HepG2 (cell line): ENCODE measurements around the gene EIF4G2. TPM values are rescaled to one million over a fixed set of nuclear protein-coding genes. Genes with fewer than 3 reads are reported as not detected.

ENCODE experiments used
- BHLHE40 ChIP-seq: IDR thresholded peaks from 2 replicates; pipeline ENCODE4 v1.6.1; 2011; ENCODE audit warnings: low read length, improper control_type of control experiment
- DNMT3B ChIP-seq: conservative IDR thresholded peaks from 2 replicates; pipeline ENCODE4 v1.6.1; 2016; ENCODE audit warnings: missing biosample characterization, control low read depth
- DPF2 ChIP-seq: sonication (generic); formaldehyde crosslinking; IDR thresholded peaks from 2 replicates; pipeline ENCODE4 v1.4.0; 2020; ENCODE audit warnings: mild to moderate bottlenecking, low read depth, missing genetic modification reagents, borderline replicate concordance
- ESRRA ChIP-seq: sonication (generic); formaldehyde crosslinking; IDR thresholded peaks from 2 replicates; pipeline ENCODE4 v1.5.1; 2020; ENCODE audit warnings: mild to moderate bottlenecking, low read depth, missing genetic modification reagents
- ETS1 ChIP-seq: sonication (generic); formaldehyde crosslinking; IDR thresholded peaks from 2 replicates; pipeline ENCODE4 v1.4.0; 2020; ENCODE audit warnings: missing genetic modification reagents
- HES4 ChIP-seq: sonication (generic); formaldehyde crosslinking; IDR thresholded peaks from 2 replicates; pipeline ENCODE4 v1.9.0; 2021; ENCODE audit warnings: mild to moderate bottlenecking, missing genetic modification reagents, borderline replicate concordance
- HNRNPUL1 ChIP-seq: fragments of 200-400 bp; formaldehyde crosslinking; IDR thresholded peaks from 2 replicates; pipeline ENCODE4 v1.6.1; 2017; ENCODE audit warnings: low read depth, mild to moderate bottlenecking, low read length, moderate library complexity
- JUND ChIP-seq: sonication (generic); formaldehyde crosslinking; IDR thresholded peaks from 2 replicates; pipeline ENCODE4 v1.8.0; 2022; ENCODE audit warnings: mild to moderate bottlenecking, missing genetic modification reagents
- LCORL ChIP-seq, 2 experiments: fragments of 450-650 bp in 1 of 2; sonication (generic) in 1 of 2; formaldehyde crosslinking in 1 of 2; IDR thresholded peaks; 2 replicates each; pipeline versions ENCODE4 v1.5.0 to v1.6.1; 2017 to 2020; ENCODE audit warnings: antibody characterized with exemption in 1 of 2, missing genetic modification reagents in 1 of 2
- MAZ ChIP-seq, 2 experiments: sonication (generic) in 1 of 2; formaldehyde crosslinking in 1 of 2; IDR thresholded peaks; 2 replicates each; pipeline versions ENCODE4 v1.5.0 to v1.6.1; 2012 to 2020; ENCODE audit warnings: low read depth in 2 of 2, mild to moderate bottlenecking in 2 of 2, borderline replicate concordance in 1 of 2, improper control_type of control experiment in 1 of 2, low read length in 1 of 2, missing genetic modification reagents in 1 of 2, moderate library complexity in 1 of 2
- NR2F2 ChIP-seq: IDR thresholded peaks from 2 replicates; pipeline ENCODE4 v1.6.1; 2012; ENCODE audit warnings: low read depth, inconsistent platforms, borderline replicate concordance
- PHF5A ChIP-seq: IDR thresholded peaks from one replicate; pipeline ENCODE4 v1.6.1; 2018; ENCODE audit warnings: low read depth, missing genetic modification reagents; ENCODE audit not compliant: unreplicated experiment
- TCF12 ChIP-seq, 2 experiments: fragments of 450-650 bp in 1 of 2; sonication (generic) in 1 of 2; formaldehyde crosslinking in 1 of 2; IDR thresholded peaks; 2 replicates each; pipeline versions ENCODE4 v1.6.1 to v1.8.0; 2017 to 2022; ENCODE audit warnings: antibody characterized with exemption in 1 of 2, mild to moderate bottlenecking in 1 of 2, missing genetic modification reagents in 1 of 2, moderate library complexity in 1 of 2
- ZFP36 ChIP-seq: fragments of 150-350 bp; IDR thresholded peaks from 2 replicates; pipeline ENCODE4 v1.6.1; 2018; ENCODE audit warnings: borderline replicate concordance, low read length, low read depth; ENCODE audit not compliant: partially characterized antibody
- ZNF343 ChIP-seq: sonication (generic); formaldehyde crosslinking; IDR thresholded peaks from 2 replicates; pipeline ENCODE4 v1.4.0; 2020; ENCODE audit warnings: mild to moderate bottlenecking, missing genetic modification reagents
- ZNF362 ChIP-seq: sonication (generic); formaldehyde crosslinking; IDR thresholded peaks from 2 replicates; pipeline ENCODE4 v1.4.0; 2020; ENCODE audit warnings: missing genetic modification reagents, mild to moderate bottlenecking, borderline replicate concordance
- ZNF501 ChIP-seq: sonication (generic); formaldehyde crosslinking; IDR thresholded peaks from 2 replicates; pipeline ENCODE4 v1.5.1; 2020; ENCODE audit warnings: mild to moderate bottlenecking, moderate library complexity, missing genetic modification reagents
- ZNF543 ChIP-seq: sonication (generic); formaldehyde crosslinking; IDR thresholded peaks from 2 replicates; pipeline ENCODE4 v1.4.0; 2020; ENCODE audit warnings: mild to moderate bottlenecking, missing genetic modification reagents
- ZNF547 ChIP-seq: sonication (generic); formaldehyde crosslinking; IDR thresholded peaks from 2 replicates; pipeline ENCODE4 v1.5.1; 2020; ENCODE audit warnings: mild to moderate bottlenecking, missing genetic modification reagents
- ZNF609 ChIP-seq: sonication (generic); formaldehyde crosslinking; IDR thresholded peaks from 2 replicates; pipeline ENCODE4 v1.4.0; 2020; ENCODE audit warnings: mild to moderate bottlenecking, missing genetic modification reagents, borderline replicate concordance
- ZNF614 ChIP-seq: IDR thresholded peaks from 2 replicates; pipeline ENCODE4 v1.6.1; 2018; ENCODE audit warnings: missing biosample characterization, missing genetic modification reagents, inconsistent platforms, borderline replicate concordance
- ZNF879 ChIP-seq: sonication (generic); formaldehyde crosslinking; IDR thresholded peaks from 2 replicates; pipeline ENCODE4 v1.8.1; 2023; ENCODE audit warnings: missing genetic modification reagents
- polyA plus RNA-seq, 8 experiments: library from polyadenylated mRNA; depleted of rRNA in 3 of 8; stranded (reverse) in 7 of 8; unstranded in 1 of 8; fragments of >200 nt; fragmentation: Illumina TruSeq in 4 of 8; extraction: Trizol in 4 of 8; gene quantifications; 2 replicates each; pipeline versions ENCODE4 v1.2.1 to v1.2.3, GENCODE V29; 2011 to 2016; ENCODE audit warnings: low read depth in 4 of 8, missing spikeins in 1 of 8, mixed read lengths in 1 of 8; ENCODE audit not compliant: insufficient read depth in 1 of 8
- total RNA-seq, 5 experiments: library from RNA; depleted of rRNA; stranded (reverse); fragments of >200 nt; fragmentation: Illumina TruSeq; extraction: Trizol; gene quantifications; 2 replicates each; pipeline ENCODE4 v1.2.3, GENCODE V29; 2016; ENCODE audit warnings: low read depth in 1 of 5

The EIF4G2 gene
- total and polyA plus RNA-seq, 2 of the 13 experiments (the other 11 are each of a cell fraction or from before 2014, with no cell fraction given) = 362 to 546 TPM

GRCh38 chr11:10792385-10793068 lies 16.2 kb downstream of the EIF4G2 start (continued):
- TF ChIP-seq ZNF609 (CRISPR knock-in tag) = no peak; the same call in 1 of the 2 replicates
- TF ChIP-seq ZFP36 = no peak
- TF ChIP-seq NR2F2 = no peak
- no peak for TF ChIP-seq HES4
- TF ChIP-seq TCF12 (IDR thresholded peaks at IDR 0.05) = no peak
- TF ChIP-seq TCF12 (CRISPR knock-in tag; IDR thresholded peaks at IDR 0.05) = no peak
- no peak for TF ChIP-seq HNRNPUL1
- peak; percentile 37; the same call in 1 of the 2 replicates for TF ChIP-seq ZNF614
- no peak for TF ChIP-seq LCORL (IDR thresholded peaks at IDR 0.05)
- peak; percentile 78 for TF ChIP-seq LCORL (CRISPR knock-in tag; IDR thresholded peaks at IDR 0.05)
- TF ChIP-seq ETS1 (CRISPR knock-in tag) = no peak
- no peak for TF ChIP-seq BHLHE40
- peak; percentile 28; the same call in 1 of the 2 replicates for TF ChIP-seq ZNF362
- TF ChIP-seq ZNF501 = peak; percentile 77; the same call in 1 of the 2 replicates
- no peak for TF ChIP-seq JUND (CRISPR knock-in tag)
- 0 out of 2 replicates have a peak, but pooled peaks have one; percentile 56 for TF ChIP-seq ZNF547 (CRISPR knock-in tag)
- no peak for TF ChIP-seq ZNF879 (CRISPR knock-in tag)
- peak; percentile 49; the same call in 1 of the 2 replicates for TF ChIP-seq MAZ (IDR thresholded peaks at IDR 0.05; ENCODE audit: borderline replicate concordance, low read depth, low read length)
- peak; percentile 73 for TF ChIP-seq MAZ (CRISPR knock-in tag; IDR thresholded peaks at IDR 0.05; ENCODE audit: low read depth)
- no peak for TF ChIP-seq ZNF543 (CRISPR knock-in tag)
- no peak for TF ChIP-seq ZNF343 (CRISPR knock-in tag)
- no peak for TF ChIP-seq DNMT3B (CRISPR knock-in tag)
- peak; percentile 85 for TF ChIP-seq ESRRA (CRISPR knock-in tag)
- TF ChIP-seq PHF5A = no peak
- no peak for TF ChIP-seq DPF2 (CRISPR knock-in tag)
